GM13976 (cell line): ENCODE data around the gene HEXIM2.
"Not testable (repeated sequence)": the region's sequence is repeated elsewhere in the genome, so short reads cannot be mapped to it uniquely, and the experiment has no call there.

Source experiments
- DNase-seq: peaks from one replicate; pipeline ENCODE4 v3.0.0; 2012; ENCODE audit warnings: low spot score
- in situ Hi-C: fragments of 300-500 bp; cut with MboI; formaldehyde crosslinking; loops from one replicate; pipeline ENCODE4 v1.12.0; 2022; ENCODE audit warnings: low sequenced_read_pairs, mixed read lengths, inconsistent platforms; ENCODE audit not compliant: unreplicated experiment
- TF ChIP-seq, protein P1 (sequence below): IDR thresholded peaks from 2 replicates; pipeline ENCODE4 v1.5.1; 2012; ENCODE audit warnings: borderline replicate concordance, mild to moderate bottlenecking; ENCODE audit not compliant: insufficient read depth; ENCODE audit errors: extremely low read depth, missing control alignments, control extremely low read depth

The HEXIM2 gene

DNA sequence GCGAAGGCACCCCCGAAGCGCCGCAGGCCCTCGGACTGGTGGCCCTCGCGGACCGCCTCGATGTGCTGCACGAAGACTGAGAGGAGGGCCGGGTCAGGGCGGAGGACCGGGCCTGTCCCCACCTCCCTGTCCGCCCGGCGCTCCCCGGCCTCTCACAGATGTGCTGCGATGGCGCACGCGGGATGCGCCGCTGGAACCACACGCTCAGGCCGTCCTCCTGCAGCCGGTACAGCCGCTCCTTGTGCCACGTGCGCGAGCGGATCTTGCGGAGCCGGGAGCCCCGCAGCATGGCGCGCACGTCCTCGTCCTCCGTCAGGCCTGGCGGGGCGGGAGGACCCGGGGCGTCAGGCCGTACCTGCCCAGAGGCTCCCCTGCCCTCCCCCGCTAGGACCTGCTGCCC, 40.6 kb upstream of the HEXIM2 start:
- in situ Hi-C loops = no loop called here
- DNase-seq = no peak
- TF ChIP-seq, protein P1, sequence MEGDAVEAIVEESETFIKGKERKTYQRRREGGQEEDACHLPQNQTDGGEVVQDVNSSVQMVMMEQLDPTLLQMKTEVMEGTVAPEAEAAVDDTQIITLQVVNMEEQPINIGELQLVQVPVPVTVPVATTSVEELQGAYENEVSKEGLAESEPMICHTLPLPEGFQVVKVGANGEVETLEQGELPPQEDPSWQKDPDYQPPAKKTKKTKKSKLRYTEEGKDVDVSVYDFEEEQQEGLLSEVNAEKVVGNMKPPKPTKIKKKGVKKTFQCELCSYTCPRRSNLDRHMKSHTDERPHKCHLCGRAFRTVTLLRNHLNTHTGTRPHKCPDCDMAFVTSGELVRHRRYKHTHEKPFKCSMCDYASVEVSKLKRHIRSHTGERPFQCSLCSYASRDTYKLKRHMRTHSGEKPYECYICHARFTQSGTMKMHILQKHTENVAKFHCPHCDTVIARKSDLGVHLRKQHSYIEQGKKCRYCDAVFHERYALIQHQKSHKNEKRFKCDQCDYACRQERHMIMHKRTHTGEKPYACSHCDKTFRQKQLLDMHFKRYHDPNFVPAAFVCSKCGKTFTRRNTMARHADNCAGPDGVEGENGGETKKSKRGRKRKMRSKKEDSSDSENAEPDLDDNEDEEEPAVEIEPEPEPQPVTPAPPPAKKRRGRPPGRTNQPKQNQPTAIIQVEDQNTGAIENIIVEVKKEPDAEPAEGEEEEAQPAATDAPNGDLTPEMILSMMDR = no peak

DNA sequence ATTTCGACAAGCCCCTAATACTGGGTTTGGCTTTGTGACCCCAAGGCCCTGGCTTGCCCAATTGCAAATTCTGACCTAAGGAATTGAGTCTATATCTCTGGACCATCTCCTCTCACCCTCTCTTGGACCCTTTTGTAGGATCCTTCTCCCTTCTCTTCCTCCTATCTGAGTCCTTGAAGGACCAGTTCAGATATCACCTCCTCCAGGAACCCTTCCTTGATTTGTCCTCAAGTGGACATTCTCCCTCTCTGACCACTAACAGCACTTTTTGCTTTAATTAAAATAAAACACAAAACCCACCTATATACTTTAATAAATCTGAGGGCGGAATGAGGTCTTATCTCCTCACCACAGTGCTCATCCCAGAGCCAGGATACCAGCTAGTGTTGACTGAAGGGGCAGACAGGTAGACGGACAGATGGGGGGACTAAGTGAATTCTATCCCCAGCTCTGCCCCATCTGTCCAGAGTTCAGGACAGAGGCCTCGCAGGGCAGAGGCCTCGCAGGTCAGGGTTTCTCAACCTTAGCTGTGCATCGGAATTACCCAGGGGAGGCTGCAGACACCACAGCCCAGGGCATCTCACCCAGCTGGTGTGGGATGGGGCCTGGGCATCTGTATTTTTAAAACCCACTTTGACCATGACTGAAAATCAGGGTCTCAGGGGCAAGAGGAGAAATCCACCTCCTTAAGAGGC, 38.5 kb upstream of the HEXIM2 start:
- in situ Hi-C loops = no loop called here
- DNase-seq = no peak
- TF ChIP-seq, protein P1 = no peak

DNA sequence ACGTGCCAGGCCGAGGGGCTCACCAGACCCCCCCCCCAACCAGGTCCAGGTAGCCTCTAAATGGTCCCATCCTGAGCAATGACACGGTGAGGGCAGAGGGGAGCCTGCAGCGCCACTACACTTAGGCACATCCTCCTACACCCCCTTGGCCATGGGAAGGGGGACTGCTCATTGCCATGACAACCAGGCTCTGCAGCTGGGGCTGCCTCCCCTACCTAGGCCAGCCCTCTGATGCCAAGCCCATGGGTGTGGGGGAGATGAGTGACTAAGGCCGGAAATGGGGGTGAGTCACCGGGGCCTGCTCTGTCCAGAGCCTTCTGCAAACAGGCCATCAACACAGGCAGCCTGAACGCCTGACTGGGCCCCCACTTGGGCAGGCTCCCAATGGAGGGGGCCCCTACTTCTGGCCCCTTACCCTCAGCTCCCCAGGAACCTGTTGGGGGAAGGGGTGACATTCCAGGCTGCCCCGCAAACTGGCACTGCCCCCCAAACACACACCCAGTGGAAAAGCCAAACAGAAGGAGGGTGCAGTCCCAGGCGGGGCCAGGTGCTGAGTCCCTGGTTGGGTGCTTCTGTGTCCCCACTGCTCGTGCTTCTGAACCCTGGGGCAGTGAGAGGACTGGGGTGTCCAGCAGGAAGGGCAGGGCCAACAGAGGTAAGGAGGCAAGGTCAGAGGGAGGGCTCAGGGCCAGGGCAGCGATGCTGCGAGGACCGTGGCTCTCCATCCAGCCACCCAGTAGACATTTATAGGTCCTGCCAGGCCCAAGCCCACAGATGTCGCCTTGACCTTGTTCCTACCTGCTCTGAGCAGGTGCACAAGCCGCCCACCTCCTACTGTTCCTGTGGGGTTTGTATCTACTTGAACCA, 37.5 kb upstream of the HEXIM2 start:
- TF ChIP-seq, protein P1 = no peak
- DNase-seq = no peak
- in situ Hi-C loops = no loop called here

DNA sequence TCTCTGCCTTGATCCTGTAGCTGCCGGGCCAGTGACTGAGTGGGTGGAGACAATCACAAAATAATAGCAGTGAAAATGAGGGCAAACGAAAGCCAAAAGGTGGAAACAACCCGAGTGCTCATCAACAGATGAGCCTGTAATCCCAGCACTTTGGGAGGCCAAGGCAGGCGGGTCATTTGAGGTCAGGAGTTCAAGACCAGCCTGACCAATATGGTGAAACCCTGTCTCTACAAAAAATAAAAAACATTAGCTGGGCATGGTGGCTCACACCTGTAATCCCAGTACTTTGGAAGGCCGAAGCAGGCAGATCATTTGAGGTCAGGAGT, 36.9 kb upstream of the HEXIM2 start:
- DNase-seq, in situ Hi-C loops: not testable (repeated sequence)

DNA sequence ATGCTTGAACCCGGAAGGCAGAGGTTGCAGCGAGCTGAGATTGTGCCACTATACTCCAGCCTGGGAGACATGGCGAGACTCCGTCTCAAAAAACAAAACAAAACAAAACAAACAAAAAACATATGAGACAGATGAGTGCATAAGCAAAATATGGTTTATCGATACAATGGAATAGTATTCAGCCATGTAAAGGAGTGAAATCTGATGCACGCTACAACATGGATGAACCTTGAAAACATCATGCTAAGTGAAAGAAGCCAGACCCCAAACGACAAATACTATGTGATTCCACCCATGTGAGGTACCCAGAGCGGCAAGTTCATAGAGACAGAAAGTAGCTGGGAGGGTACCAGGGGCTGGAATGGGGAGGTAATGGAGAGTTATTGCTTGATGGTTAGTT, 36.2 kb upstream of the HEXIM2 start:
- TF ChIP-seq, protein P1 = no peak
- in situ Hi-C loops = no loop called here
- no peak for DNase-seq

DNA sequence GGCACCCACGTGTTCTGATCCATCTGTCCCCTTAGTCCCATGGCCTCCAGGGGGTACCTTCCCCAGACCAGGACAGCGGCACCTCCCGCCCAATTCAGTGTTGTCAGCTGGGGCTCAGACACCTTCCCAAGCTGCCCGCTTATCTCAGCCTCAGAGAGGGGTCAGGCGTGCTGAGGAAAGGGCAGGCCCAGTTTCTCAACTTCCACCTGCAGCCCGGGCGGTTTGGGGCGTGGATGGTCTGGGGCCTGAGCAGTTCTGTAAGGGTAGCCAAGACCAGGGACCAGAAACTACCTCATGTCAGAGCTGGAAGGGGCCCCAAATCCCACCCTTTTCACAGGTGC, 34.5 kb upstream of the HEXIM2 start:
- TF ChIP-seq, protein P1 = no peak
- in situ Hi-C loops = no loop called here
- DNase-seq = no peak
